B cell (primary cell): Measurements from ENCODE around the gene DMPK.

Experiments used
- CTCF ChIP-seq: fragments of 200-600 bp; IDR thresholded peaks from one replicate; pipeline ENCODE4 v1.8.0; 2022; ENCODE audit warnings: antibody characterized with exemption, mild to moderate bottlenecking
- EZH2 ChIP-seq: IDR thresholded peaks from 2 replicates; pipeline ENCODE4 v1.6.1; 2012; ENCODE audit warnings: borderline replicate concordance, low read depth, mild to moderate bottlenecking, moderate library complexity, low read length; ENCODE audit not compliant: insufficient read depth, poor library complexity, severe bottlenecking

DNA sequence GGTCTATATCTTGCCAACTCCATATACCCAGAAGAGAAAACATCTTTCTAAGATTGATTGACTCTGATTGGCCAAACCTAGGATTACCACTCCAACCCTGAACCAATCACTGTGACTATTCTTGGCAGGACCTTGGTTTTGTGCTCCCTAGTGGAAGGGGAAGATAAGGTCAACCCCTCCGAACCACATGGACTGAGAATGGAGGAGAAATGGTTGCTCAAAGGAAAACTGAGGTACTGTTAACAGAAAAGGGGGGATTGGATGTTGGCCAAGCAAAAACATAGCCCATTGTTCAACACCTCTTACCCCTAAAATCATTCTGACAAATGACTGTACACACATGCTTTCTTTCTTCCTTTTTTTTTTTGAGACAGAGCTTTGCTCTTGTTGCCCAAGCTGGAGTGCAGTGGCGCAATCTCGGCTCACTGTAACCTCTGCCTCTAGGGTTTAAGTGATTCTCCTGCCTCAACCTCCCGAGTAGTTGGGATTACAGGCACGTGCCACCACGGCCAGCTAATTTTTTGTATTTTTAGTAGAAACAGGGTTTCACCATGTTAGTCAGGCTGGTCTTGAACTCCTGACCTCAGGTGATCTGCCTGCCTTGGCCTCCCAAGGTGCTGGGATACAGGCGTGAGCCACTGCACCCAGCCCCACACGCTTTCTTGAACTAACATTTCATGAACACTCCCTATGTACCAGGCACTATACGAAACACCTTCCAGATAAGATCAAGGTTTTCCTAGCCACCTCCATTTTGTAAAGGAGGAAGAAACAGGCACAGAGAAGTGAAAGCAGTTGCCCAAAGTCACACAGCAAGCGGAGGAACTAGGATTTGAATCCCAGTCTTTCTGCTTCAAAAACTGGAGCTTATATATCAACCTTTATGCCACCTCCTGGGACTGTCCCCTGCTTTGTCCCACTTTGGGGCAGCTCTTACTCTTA lies 42.5 kb downstream of the DMPK start:
- TF ChIP-seq EZH2 (no peak), CTCF (no peak)
